GM18951 (cell line): ENCODE data around the gene MARCHF11.

ENCODE experiments used
- POLR2A ChIP-seq: IDR thresholded peaks from 4 replicates; pipeline ENCODE4 v1.6.1; 2011; ENCODE audit warnings: mild to moderate bottlenecking; ENCODE audit not compliant: insufficient read length, insufficient read depth; ENCODE audit errors: extremely low read depth
- in situ Hi-C: fragments of 300-500 bp; cut with MboI; formaldehyde crosslinking; loops from one replicate; pipeline ENCODE4 v1.12.0; 2022; ENCODE audit warnings: low sequenced_read_pairs, mixed read lengths, inconsistent platforms; ENCODE audit not compliant: unreplicated experiment

Gene MARCHF11

DNA sequence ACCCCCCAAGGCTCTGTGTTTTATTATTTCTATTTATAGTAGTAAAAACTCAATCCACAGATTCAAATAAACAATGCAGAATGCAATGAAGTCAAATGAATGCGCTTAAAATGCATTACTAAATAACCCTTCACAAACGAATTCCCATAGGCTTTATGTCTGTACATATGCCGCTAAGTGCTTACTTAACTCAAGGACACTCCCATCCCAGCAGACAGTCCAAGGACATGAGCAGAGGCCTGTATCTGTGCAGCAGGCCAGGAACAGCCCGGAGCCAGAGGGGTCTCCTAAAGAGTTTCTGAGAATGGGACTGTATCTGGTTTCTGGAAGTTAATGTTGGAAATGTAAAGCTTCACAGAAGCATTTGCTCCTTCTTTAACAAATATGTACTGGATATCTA, 59.8 kb downstream of the MARCHF11 start:
- in situ Hi-C loops = no loop called here
- no peak for TF ChIP-seq POLR2A

- in situ Hi-C loops = no loop called here
- TF ChIP-seq POLR2A = no peak
Observed at GRCh38 chr5:16115140-16115539, 64.5 kb downstream of the MARCHF11 start.

DNA sequence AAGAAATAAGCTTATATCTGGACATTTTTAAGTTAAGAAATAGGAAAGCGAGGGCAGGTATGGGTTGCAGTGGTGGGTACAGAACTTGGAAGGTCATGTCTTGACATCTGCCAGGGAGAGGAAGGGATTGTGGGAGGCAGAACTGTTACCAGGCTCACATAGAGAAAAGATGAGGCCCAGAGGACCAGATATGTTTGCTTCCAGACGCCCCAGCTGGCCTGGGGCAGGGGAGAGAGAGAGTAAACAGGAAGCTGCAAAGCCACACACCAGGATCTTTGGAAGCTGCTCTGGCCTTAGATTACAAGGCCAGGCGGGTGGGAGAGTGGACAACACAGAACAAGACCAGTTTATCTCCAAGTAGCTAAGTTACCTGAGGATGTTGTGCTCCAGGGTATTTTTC, 71.2 kb downstream of the MARCHF11 start:
- in situ Hi-C loops = no loop called here
- TF ChIP-seq POLR2A = no peak

GRCh38 chr5:16104961-16105360, 74.6 kb downstream of the MARCHF11 start:
- in situ Hi-C loops = no loop called here
- TF ChIP-seq POLR2A = no peak

- TF ChIP-seq POLR2A = no peak
- in situ Hi-C loops = no loop called here
Observed at GRCh38 chr5:16095612-16096011, 84.0 kb downstream of the MARCHF11 start.

- in situ Hi-C loops = no loop called here
- TF ChIP-seq POLR2A = no peak
Observed at GRCh38 chr5:16090270-16090669, 89.3 kb downstream of the MARCHF11 start.

GRCh38 chr5:16082982-16083381, 96.6 kb downstream of the MARCHF11 start:
- in situ Hi-C loops = no loop called here
- no peak for TF ChIP-seq POLR2A

- TF ChIP-seq POLR2A = no peak
Observed at GRCh38 chr5:16082053-16082452, 97.5 kb downstream of the MARCHF11 start.

DNA sequence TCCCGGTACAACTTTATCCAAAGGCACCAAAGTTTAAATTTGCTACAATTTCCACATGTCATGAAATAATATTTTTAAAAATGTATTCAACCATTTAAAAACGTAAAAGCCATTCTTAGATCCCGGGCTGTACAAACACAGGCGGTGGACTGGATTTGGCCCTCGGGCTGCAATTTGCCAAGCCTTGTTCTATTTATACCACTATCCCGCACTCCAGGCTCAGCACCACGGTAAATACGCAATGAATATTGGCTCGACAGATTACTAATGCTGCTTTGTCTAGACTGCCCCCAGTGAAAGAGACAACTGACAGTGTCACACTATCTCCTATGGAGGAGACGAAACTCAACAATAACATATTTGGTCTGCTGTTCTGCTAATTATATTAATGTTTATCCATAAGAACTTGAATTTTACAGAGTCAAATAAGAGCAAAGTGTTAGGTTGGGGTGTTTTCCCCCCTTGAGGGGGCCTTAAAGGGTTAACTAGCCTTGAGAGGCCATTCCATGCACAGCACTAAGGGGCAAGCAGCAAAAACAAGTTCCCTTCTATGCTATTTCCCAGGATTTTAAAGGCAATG, 98.1 kb downstream of the MARCHF11 start:
- in situ Hi-C loops = no loop called here
- no peak for TF ChIP-seq POLR2A

More at GRCh38 chr5:16082053-16082452, 97.5 kb downstream of the MARCHF11 start:
- in situ Hi-C loops = no loop called here

- TF ChIP-seq POLR2A = no peak
- in situ Hi-C loops = no loop called here
Observed at GRCh38 chr5:16076657-16077056, 102.9 kb downstream of the MARCHF11 start.

- in situ Hi-C loops = no loop called here
- TF ChIP-seq POLR2A = no peak
Observed at GRCh38 chr5:16074358-16074757, 105.2 kb downstream of the MARCHF11 start.

- no peak for TF ChIP-seq POLR2A
- in situ Hi-C loops = no loop called here
Observed at GRCh38 chr5:16072616-16073015, 107.0 kb downstream of the MARCHF11 start.

- in situ Hi-C loops = no loop called here
- no peak for TF ChIP-seq POLR2A
Observed at GRCh38 chr5:16067415-16067814, 112.2 kb downstream of the MARCHF11 start.

GRCh38 chr5:16066810-16067209, 112.8 kb downstream of the MARCHF11 start:
- no peak for TF ChIP-seq POLR2A
- in situ Hi-C loops = no loop called here

GRCh38 chr5:16066320-16066719, 113.3 kb downstream of the MARCHF11 start:
- in situ Hi-C loops = no loop called here
- TF ChIP-seq POLR2A = no peak
